Hypothalamus (tissue), 51 donors: Measurements from ENCODE around the gene TAF6.
A peak's percentile ranks its signal among the peaks of the same experiment; 100 is the strongest.

Experiments
- DNase-seq, 51 donors: peaks; one replicate each; lab custom pipeline; 2025; lab: John Stamatoyannopoulos, UW

Gene TAF6

DNA sequence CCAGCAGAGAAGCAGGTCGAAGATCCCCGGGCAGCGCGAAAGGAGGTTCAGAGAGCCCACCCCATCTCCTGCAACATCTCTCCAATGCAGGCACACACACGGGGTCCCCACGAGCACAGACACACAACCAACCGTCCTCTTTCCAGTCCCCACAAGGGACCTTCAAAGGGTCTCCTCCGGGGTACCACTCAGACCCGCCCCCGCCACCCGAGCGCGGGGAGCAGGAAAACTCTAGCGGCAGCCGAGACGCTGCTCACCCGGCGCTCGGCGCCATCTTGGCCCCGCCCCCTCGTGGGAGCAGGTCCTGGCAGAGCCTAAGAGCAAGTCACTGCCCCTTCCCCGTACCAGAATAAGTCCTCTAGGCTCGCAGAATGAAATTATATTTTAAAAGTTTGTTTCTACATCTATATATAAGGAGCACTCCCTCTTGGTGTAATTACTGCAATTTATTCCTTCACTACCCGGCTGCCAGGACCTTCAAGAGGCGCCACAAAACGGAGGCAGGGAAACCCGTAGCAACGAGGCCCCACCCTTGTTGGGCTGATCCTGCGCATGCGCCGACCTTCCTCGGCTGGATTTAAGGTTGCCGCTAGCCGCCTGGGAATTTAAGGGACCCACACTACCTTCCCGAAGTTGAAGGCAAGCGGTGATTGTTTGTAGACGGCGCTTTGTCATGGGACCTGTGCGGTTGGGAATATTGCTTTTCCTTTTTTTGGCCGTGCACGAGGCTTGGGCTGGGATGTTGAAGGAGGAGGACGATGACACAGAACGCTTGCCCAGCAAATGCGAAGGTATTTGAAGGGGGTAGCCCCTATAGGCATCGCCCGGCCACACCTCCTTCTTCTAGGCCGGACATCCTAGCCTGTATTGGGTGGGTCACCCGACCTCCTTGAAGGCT, at the start of gene TAF6, which contains the start of gene CNPY4:
TAF6 (minus strand) TSS at position 287 of the 898 bp plus-strand sequence. CDS start 5,149 bp downstream, outside the sequence.
CNPY4 (plus strand) TSS at position 563 of the 898 bp plus-strand sequence; CDS start at position 674, 111 bp downstream.
- peak; percentile 71 to 97 (median 91) for DNase-seq

DNA sequence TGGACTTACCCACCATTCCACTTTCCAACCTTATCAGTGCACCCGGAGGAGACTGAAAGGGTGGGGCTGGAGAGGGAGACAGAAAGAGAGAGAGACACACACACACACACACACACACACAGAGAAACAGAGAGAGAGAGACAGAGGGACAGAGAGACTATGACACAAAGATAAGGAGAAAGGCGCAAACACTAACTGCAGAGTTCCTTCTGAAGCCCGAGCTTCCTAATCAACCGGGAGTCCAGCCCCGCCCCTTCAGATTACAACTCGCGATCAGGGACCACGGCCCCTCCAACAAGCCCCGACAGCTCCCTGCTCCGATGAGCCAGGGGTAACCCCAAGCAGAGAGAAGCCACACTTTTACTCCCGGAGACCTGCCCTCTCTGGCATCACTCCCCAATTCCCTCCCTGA, 48.8 kb upstream of the TAF6 start:
- no peak for DNase-seq

DNA sequence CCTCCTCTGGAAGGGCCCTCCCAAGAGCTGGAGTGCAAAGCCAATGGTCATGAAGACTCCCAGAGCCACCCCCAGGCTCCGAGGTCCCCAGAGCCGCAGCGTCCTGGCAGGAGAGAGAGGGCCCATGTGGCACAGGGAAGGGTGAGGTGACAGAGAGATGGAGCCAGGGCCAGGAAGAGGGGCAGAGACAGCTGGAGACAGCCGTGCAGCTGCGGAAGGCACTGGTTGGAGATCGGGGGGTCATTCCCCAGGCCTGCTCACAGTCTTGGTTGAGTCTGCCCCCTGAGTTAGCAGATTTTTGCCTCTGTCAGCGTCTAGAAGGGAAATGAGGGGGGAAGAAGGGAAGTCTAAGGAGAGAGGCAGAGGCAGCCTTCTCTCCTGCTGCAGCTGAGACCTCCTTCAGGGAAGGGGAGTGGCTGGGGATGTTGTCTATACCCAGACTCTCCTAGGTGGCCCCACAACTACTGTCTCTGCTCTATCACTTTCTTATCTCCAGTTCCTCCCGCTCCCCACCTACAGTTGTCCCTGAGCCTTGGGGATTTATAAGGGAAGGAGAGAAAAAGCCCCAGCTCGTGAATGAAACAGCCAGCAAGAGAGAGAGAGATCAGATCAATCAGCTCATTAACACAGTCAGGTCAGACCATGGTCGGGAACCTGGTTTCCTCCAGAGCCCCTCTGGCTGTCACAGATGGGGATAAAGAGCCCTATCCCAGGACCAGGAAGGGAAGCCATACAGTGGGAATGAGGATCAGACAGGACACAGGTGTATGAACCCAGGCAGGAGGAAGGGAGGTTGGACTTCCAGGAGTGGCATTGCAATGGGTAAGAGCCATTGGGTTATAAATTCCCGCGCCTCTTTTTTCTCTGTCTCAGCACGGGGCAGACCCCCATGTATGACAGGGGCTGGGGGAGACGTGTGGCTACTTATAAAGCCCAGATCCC, 48.1 kb upstream of the TAF6 start:
- no peak for DNase-seq

DNA sequence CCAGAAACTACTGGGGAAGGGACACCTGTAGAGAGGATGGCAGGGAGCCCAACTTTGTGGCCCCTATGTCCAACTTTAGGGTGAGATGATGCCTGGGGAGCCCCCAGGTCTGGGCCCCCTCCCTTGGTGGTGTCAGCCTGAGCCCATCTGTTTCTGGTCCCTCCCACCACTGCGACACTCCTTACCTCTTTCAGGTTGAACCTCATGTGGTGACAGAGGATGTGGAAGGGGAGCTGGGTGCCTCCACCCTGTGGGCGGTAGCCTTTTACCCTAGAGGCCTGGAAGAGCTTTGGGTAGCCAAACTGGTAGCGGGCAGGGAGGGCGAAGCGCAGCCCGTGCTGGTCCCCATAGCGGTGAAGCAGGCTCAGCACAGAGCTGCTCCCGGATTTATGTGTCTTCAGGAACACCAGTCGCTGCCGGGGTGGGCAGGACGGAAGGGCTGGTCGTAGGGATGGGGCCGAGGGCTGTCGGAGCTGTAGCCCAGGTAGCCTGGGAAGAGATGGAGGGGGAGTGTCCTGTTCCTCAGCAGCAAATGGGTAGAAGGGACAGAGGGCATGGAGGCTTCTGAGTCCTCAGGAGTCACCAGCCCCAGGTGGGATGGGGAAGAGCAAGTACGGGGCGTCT, 47.3 kb upstream of the TAF6 start:
- no peak for DNase-seq

DNA sequence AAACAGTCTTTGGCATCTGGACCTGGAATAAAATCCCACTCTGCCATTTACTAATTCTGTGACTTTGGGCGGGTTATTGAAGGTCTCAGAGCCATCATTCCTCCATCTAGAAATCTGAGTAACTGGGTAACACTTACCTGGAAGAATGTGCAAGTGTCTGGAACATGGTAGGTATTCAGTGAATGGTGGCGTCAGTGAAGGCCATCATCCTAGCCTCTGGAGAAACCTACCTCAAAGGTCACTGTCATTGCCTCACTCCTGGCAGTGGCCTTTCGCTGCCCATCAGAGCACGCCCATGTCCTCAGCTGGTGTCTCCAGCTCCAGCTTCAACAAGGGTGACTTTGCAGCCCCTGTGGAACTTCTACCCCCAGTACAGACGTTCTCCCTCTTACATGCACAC, 44.7 kb upstream of the TAF6 start:
- no peak for DNase-seq

DNA sequence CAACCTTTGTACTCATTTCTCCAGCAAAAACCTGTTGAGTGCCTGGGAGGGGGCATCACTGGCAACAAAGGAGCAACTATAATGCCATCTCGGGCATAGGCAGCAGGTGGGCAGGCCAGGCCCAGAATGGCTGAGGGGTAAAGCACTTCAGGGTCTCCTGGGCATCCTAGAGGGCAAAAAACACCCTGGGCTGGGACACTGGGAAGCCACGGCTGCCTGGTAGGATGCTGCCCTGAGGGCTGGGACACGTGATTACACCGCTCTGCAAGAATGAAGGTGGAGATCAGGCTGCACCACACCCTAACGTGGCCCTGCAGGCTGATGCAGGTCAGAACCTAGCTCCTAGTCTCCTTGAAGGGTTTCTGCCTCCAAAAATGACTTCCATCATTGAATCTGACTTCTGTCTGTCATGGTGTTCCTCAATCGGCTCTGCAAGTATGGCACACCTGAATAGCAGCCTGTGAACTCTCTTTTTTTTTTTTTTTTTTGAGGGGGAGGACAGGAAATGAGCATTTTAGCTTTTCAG, 43.9 kb upstream of the TAF6 start:
- no peak for DNase-seq

DNA sequence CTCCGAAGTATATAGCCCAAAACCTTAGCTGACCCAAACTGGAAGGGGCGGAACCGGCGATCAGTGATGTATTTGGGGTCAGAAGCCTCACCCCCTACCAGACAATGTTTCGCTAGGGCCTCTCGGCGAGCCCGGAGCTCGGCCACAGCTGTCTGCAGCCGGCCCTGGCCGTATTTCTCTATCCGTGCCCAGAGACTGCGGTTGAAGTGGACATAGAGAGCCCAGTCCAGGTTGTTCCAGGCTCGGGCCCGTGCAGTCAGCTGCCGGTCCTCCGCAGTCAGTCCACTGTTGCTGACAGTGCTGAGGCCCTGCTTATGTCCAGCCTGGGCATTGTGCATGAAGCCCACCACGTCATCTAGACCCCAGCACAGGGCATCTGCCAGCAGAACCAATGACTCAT, 40.9 kb upstream of the TAF6 start:
- no peak for DNase-seq

DNA sequence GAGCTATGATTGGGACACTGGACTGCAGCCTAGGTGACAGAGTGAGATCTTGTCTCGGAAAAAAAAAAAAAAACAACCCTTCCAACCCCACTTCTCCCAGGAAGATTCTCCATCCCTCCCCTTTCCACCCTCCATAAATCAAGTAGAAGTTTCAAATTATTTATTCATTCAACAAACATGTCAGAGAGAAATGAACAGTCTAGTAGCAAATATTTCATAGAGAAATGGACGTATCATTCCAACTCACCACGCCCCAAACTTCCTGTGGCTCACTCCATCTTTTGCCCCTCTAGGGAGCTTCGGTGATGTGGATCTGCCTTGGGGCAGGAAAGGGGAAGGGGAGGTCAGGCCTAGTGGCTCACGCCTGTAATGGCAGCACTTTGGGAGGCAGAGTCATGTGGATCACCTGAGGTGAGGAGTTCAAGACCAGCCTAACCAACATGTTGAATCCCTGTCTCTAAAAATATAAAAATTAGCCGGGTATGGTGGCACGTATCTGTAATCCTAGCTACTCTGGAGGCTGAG, 40.0 kb upstream of the TAF6 start:
- DNase-seq = no peak

DNA sequence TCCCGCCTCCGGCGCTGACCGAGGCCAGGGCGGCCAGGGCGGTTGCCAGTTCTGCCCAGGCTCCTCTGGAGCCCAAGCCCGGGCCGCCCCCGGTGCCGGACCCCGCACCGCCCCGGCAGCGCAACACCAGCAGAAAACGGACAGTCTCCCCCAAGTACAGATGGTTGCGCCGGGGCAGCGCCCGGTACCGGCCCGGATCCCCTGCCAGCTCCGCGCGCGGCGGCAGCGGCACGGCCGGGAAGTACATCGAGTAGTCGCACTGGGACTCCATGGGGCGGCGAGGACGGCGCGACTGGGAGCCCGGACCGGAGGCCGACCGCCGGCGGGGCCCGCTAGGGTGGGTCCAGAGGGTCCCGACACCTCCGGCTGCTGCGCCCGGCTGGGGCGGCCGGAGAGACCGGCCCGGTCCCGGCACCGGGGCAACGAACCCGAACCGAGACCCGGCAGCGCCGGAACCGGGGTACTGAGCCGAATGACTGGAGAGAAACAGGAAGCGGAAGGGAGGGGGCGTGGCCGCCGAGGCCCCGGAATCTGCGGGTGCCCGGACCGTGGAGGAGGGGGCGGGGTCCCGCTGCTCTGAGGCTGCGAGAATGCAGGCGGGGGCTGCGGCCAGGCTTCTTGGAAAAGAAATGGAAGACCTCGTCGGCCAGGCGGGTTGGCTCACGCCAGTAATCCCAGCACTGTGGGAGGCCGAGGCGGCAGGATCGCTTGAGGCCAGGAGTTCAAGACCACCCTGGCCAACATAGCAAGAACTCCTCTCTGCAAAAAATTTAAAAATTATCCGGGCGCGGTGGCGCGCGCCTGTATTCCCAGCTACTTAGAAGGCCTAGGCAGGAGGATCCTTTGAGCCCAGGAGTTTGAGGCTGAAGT, 39.3 kb upstream of the TAF6 start, which contains the start of gene TRAPPC14:
TRAPPC14 (minus strand) TSS at position 495 of the 870 bp plus-strand sequence; CDS start at position 271, 224 bp downstream.
- peak; percentile 30 to 93 (median 84) for DNase-seq

DNA sequence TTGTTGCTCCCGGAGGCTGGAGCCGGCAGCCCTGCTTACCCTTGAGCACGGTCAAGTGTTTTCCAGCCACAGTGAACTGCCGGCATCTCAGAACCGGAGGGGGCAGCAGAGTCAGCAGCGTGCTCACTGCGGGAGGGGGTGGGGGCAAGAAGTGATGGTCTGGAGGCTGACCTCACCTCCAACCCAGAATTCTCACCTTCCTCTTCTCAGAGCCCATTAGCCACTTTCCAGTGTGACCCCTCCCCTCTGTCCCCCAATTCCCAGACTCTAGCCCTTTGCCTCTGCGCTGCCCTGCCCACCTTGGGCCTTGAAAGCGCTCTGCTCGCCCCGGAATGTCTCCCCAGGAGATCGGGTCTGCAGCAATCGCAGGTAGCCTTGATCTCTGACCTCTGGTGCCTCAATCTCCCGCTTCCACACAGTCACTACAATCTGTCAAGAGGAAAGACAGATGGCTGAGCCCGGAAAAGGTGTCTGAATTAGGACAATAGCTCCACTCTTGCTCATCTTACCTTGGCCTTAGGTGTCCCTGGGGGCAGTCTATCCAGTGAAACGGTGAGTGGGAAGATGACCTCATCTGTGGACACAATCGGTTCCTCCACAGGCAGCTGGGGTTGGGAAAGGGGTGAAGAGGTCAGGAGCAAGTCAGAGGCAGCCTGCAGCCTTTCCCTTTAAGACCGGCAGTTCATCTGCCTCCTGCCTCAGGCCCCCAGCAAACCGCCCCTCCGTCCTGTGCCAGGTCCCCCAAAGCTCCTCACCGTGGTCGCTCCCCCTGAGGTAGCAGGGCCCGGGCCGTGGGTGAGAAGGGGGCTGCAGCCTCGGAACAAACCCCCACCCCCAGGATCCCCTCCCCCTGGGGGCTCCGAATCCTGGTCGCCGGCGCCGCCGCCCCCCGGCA, 38.4 kb upstream of the TAF6 start:
- peak in 4 of 51 donors; percentile 17 to 29 (median 22) for DNase-seq

DNA sequence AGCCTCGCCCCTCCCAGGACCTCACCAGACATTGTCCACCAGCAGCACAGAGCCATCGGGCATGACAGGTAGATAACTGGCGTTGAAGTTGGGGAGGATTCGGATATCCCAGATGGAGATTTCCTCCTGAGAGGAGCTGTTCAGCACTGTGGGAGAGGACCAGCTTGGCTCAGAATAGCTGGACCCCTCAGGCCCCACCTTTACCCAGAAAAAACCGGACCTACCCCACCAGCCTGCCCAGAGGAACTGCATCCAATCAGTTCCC, 37.8 kb upstream of the TAF6 start:
- DNase-seq = no peak

DNA sequence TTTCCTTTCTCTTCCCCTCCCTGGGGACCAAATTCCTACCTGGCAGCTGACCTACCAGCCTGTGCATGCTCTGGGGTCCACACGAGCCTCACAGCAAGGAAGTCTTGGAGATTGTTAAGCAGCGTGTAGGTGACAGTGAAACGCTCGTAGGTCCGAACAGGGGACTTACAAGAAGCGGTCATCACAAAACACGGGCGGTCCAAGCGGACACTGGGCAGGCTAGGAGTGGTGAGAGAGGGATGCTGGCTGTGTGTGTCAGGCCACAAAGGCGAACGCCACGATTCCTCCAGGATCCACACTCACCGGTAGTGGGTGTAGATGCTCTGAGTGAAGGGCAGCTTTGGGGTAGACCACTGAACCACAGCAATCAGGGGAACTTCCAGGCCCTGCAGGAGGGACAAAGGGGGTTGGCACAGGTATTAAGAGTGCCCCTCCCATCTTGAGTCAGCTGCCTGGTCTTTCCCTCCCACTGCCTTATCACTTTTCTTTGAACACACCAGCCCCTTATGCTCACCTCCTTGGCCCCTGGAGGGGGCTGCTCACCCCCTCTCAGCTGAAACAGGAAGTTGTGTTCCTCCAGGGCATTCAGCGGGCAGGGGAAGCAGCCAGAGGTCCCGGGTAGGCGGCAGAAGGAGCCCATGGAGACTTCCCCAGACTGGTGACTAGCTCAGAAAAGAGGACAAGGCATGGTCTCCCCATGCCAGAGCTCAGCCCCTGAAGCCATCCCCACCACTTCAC, 37.3 kb upstream of the TAF6 start:
- DNase-seq = no peak

DNA sequence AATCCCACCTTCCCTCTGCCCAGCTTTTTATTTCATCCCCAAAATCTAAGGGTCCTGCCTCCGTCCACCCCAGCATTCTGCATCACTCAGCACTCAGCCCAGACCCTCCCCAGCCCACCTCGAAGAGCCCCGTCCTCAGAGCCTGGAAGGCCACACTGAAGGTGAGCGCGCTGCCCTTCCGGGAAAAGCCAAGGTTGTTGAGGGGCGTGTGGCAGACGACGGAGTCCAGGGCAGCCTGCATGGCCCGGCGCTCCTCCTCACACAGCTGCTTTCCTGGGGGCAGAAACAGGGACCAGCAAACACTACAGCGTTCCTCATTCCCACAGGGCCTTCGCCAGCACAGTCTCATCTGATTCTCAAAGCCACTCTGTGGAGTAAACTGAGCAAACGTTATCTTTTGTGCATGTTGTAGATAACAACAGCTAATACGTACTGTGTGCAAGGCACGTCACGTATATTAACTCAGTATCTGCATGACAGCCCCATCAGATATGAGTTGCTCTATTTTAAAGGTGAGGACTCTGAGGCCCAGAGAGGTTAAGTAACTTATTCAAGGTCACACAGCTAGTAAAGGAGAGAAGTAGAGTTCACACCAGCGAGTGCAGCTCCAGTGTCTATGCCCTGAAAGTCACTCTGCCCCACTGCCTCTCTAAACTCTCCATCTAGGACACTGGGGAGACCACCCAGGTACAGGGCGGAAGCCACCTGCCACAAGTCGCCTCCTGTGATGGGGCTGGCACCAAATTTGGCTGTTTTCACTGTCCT, 36.6 kb upstream of the TAF6 start:
- DNase-seq = no peak

DNA sequence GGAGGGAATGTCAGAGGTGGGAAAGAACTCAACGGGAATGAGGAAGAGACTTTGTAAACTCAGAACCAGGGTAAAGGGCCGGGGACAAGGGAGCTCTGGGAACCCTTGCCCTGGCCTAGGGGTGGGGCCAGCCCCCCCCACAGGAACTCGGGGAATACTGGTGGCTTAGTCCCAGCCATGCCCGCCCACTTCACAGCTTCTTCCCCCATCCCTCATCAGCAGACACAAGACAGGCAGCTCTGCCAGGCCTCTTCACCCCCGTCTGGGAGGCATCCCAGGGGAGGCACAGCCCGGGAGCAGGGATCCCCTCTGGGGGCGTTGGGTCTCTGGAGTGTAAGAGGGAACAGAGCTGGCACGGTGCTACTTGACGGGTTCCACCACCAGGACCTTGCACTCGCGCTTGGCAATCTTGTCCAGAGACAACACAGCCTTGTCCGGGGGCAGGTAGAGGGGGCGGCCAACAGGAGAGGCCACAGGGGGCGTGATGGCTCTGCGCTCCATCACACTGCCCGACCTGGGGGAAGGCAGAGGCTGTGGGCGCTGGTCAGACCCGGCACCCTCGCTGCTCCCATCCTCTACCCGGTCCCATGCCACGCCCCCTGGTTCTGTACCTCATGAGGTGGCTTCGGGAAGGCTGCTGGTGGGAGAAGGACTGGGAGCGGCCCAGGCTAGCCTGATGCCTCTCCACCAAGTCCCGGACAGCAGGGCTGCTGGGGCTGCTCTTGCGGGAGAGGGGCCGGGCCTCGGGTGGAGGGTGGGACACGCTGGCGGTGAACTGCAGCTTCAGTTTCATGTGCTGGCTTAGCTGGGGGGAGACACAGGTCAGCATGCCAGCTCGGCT, 35.7 kb upstream of the TAF6 start:
- no peak for DNase-seq

DNA sequence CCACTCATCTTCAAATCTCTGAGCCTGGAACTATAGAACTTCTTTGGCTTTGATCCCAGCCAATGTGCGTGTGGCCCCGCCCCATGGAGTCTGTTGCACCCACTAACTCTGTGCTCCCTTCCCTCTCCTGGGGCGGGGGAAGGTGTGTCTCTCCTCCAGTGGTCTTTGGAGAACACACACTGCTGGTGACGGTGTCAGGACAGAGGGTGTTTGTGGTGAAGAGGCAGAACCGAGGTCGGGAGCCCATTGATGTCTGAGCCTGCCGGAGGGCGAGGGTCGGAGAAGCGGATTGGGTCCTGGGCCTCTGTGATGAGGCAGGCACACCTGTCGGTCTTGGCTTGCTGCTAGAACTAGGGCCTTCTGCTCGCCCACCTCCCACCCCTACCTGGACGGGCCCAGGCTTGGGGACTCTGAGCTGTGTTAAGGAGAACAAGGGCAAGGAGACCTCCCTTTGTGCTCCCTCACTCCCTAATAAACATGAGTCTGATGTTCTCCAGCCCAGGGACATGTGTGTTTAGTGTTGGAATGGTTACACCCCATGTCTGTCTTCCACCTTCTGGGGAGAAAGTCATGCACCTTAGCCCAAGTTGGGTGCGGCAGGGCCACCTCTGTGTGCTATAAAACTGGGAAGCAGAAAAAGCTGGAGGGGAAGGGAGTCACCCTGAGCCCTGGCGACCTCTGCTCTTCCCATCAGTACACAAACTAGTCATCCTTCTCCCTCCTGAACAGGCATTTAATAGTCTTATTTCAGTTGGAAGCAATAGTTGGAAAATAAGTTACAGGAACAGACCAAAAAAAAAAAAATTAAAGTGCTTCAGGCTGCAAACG, 34.8 kb upstream of the TAF6 start:
- DNase-seq = no peak
